Suprapubic skin (tissue), 4 donors: ENCODE measurements around the gene PTH2R. TPM values are rescaled to one million over a fixed set of nuclear protein-coding genes. Genes with fewer than 3 reads are reported as not detected.
"Not testable (repeated sequence)": the region's sequence is repeated elsewhere in the genome, so short reads cannot be mapped to it uniquely, and the experiment has no call there.

Experiments used
- DNase-seq, 2 donors: peaks; one replicate each; pipeline ENCODE4 v3.0.0-alpha.2; 2019; ENCODE audit warnings: low spot score in 2 of 2
- H3K27ac ChIP-seq: fragments of 200-600 bp; sonication (generic); one replicate; pipeline ENCODE4 v1.5.1; 2019
- H3K27me3 ChIP-seq: fragments of 200-600 bp; sonication (generic); one replicate; pipeline ENCODE4 v1.5.1; 2019
- H3K36me3 ChIP-seq: fragments of 200-600 bp; sonication (generic); one replicate; pipeline ENCODE4 v1.5.1; 2019
- H3K4me1 ChIP-seq: fragments of 200-600 bp; sonication (generic); one replicate; pipeline ENCODE4 v1.5.1; 2019
- H3K4me3 ChIP-seq: fragments of 200-600 bp; sonication (generic); one replicate; pipeline ENCODE4 v1.5.1; 2019; ENCODE audit warnings: mild to moderate bottlenecking
- H3K9me3 ChIP-seq: fragments of 200-600 bp; sonication (generic); one replicate; pipeline ENCODE4 v1.5.1; 2019
- CTCF ChIP-seq, 2 donors: fragments of 200-600 bp in 1 of 2; fragments of 450-650 bp in 1 of 2; sonication (generic) in 1 of 2; IDR thresholded peaks; one replicate each; pipeline ENCODE4 v1.5.1; 2016 to 2019; ENCODE audit warnings: antibody characterized with exemption in 2 of 2, mild to moderate bottlenecking in 1 of 2, moderate library complexity in 1 of 2
- EP300 ChIP-seq: sonication (generic); formaldehyde crosslinking; IDR thresholded peaks from one replicate; pipeline ENCODE4 v1.6.1; 2017; ENCODE audit warnings: antibody characterized with exemption
- POLR2A ChIP-seq, 2 donors: fragments of 450-650 bp; IDR thresholded peaks; one replicate each; pipeline ENCODE4 v1.6.1; 2017; ENCODE audit warnings: antibody characterized with exemption in 2 of 2, mild to moderate bottlenecking in 2 of 2, moderate library complexity in 2 of 2
- POLR2AphosphoS5 ChIP-seq, 3 donors: sonication (generic); formaldehyde crosslinking; IDR thresholded peaks; one replicate each; pipeline ENCODE4 v1.6.1; 2017; ENCODE audit warnings: antibody characterized with exemption in 3 of 3
- WGBS: methylation state at CpG from one replicate; pipeline ENCODE4 v1.1.5; 2018; 5-methylcytosine and 5-hydroxymethylcytosine counted together
- total RNA-seq, 4 donors: library from RNA; depleted of rRNA; stranded (reverse); fragments of >200 nt; gene quantifications; one replicate each; pipeline ENCODE4 v1.1.0, GENCODE V29; 2016

PTH2R gene
- total RNA-seq, 4 donors from 2014 or later: 0.56 TPM; not detected in 3

GRCh38 chr2:208437755-208438154 is 31.2 kb downstream of the PTH2R start:
- Histone ChIP-seq H3K27ac (no peak overlapping the region), H3K9me3 (no peaks in the 10 kb centered on the region), H3K4me1 (no peaks in the 10 kb centered on the region), H3K4me3 (no peak overlapping the region), H3K27me3 (no peaks in the 10 kb centered on the region), H3K36me3 (no peaks in the 10 kb centered on the region)
- TF ChIP-seq POLR2A (IDR thresholded peaks at IDR 0.05): no peak
- TF ChIP-seq CTCF (IDR thresholded peaks at IDR 0.05): no peak
- no peak for TF ChIP-seq EP300
- TF ChIP-seq POLR2AphosphoS5 (IDR thresholded peaks at IDR 0.05): no peak
- 61% methylated on average over 3 of the region's 3 CpGs for WGBS
- DNase-seq: no peak

- DNase-seq: no peak
- H3K36me3 ChIP-seq: no peaks in the 10 kb centered on the region
- WGBS: 73% methylated on average over 2 of the region's 2 CpGs
- H3K27ac ChIP-seq: no peak overlapping the region
- H3K4me3 ChIP-seq: no peak overlapping the region
- H3K27me3 ChIP-seq: no peaks in the 10 kb centered on the region
- no peak for TF ChIP-seq EP300
- no peak for TF ChIP-seq CTCF (IDR thresholded peaks at IDR 0.05)
- TF ChIP-seq POLR2AphosphoS5 (IDR thresholded peaks at IDR 0.05): no peak
- no peak for TF ChIP-seq POLR2A (IDR thresholded peaks at IDR 0.05)
- no peaks in the 10 kb centered on the region for H3K9me3 ChIP-seq
- no peaks in the 10 kb centered on the region for H3K4me1 ChIP-seq
Observed at GRCh38 chr2:208440716-208441115, 34.1 kb downstream of the PTH2R start.

- Histone ChIP-seq H3K27ac (no peak overlapping the region), H3K27me3 (no peaks in the 10 kb centered on the region), H3K9me3 (no peaks in the 10 kb centered on the region), H3K4me3 (no peak overlapping the region), H3K36me3 (no peaks in the 10 kb centered on the region), H3K4me1 (no peaks in the 10 kb centered on the region)
- WGBS: 95% methylated on average over 2 of the region's 2 CpGs
- TF ChIP-seq POLR2AphosphoS5 (IDR thresholded peaks at IDR 0.05): no peak
- no peak for TF ChIP-seq POLR2A (IDR thresholded peaks at IDR 0.05)
- TF ChIP-seq EP300: no peak
- no peak for TF ChIP-seq CTCF (IDR thresholded peaks at IDR 0.05)
- DNase-seq: no peak
Observed at GRCh38 chr2:208441951-208442350, 35.4 kb downstream of the PTH2R start.

- not testable (repeated sequence) for DNase-seq, H3K9me3 ChIP-seq, H3K27ac ChIP-seq, H3K36me3 ChIP-seq, H3K4me1 ChIP-seq, H3K27me3 ChIP-seq, H3K4me3 ChIP-seq
- WGBS: 94% methylated on average over 6 of the region's 6 CpGs
Observed at GRCh38 chr2:208447447-208447846, 40.9 kb downstream of the PTH2R start.

GRCh38 chr2:208451061-208451460 is 44.5 kb downstream of the PTH2R start:
- H3K4me3 ChIP-seq: no peak overlapping the region
- WGBS: 71% methylated on average over 2 of the region's 2 CpGs
- TF ChIP-seq POLR2AphosphoS5 (IDR thresholded peaks at IDR 0.05): no peak
- TF ChIP-seq CTCF (IDR thresholded peaks at IDR 0.05): no peak
- no peak for TF ChIP-seq EP300
- TF ChIP-seq POLR2A (IDR thresholded peaks at IDR 0.05): no peak

GRCh38 chr2:208454861-208455260 is 48.3 kb downstream of the PTH2R start:
- no peaks in the 10 kb centered on the region for H3K4me1 ChIP-seq
- H3K27me3 ChIP-seq: no peaks in the 10 kb centered on the region
- H3K36me3 ChIP-seq: no peaks in the 10 kb centered on the region
- no peaks in the 10 kb centered on the region for H3K9me3 ChIP-seq
- H3K4me3 ChIP-seq: no peak overlapping the region
- no peak for TF ChIP-seq POLR2A (IDR thresholded peaks at IDR 0.05)
- no peak for TF ChIP-seq POLR2AphosphoS5 (IDR thresholded peaks at IDR 0.05)
- TF ChIP-seq CTCF (IDR thresholded peaks at IDR 0.05): no peak
- TF ChIP-seq EP300: no peak
- DNase-seq: no peak
- H3K27ac ChIP-seq: no peak overlapping the region

More at GRCh38 chr2:208451061-208451460, 44.5 kb downstream of the PTH2R start:
- DNase-seq: no peak
- Histone ChIP-seq H3K4me1 (no peaks in the 10 kb centered on the region), H3K27ac (no peak overlapping the region), H3K36me3 (no peaks in the 10 kb centered on the region), H3K9me3 (no peaks in the 10 kb centered on the region), H3K27me3 (no peaks in the 10 kb centered on the region)
